ENCODE results near the gene OMA1. TPM values are rescaled to one million over a fixed set of nuclear protein-coding genes. Genes with fewer than 3 reads are reported as not detected.

OMA1 gene
- total and polyA plus RNA-seq, 2 donors from 2014 or later = 24.8 to 42.6 TPM

DNA sequence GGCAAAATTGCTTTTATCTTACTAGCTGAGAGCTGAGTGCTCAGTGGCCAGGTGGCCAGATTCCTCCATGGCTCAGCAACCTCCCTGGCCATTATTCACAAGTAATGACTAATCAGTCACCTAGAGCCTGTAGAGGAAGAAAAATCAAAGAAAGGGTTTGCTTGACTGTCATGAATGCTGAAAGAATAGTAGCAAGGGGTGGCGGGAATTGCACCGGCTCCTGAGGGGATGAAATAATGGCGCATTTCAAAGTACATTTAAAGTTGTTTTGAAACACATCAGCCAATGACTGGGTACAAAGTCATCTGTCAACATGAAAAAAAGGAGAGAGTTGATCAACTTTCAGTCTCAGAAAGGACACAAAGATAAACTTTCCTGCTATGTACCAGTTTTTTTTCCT lies 99.5 kb downstream of the OMA1 start:
- Histone ChIP-seq H3K9me3 (ENCODE audit: control insufficient read depth in 2 of 3, insufficient read depth in 1 of 3, low read length in 3 of 3) (no peaks in the 10 kb centered on the region), H3K4me1 (ENCODE audit: control insufficient read depth in 2 of 3, insufficient read depth in 2 of 3, low read depth in 1 of 3, low read length in 3 of 3) (peaks cover 0 to 20% (median under 1%) of the 10 kb centered on the region in 3 donors), H3K27me3 (ENCODE audit: control insufficient read depth, insufficient read depth, low read length) (no peaks in the 10 kb centered on the region), H3K9ac (ENCODE audit: low read length in 3 of 3) (no peak overlapping the region), H3K36me3 (ENCODE audit: control insufficient read depth in 2 of 3, insufficient read depth in 3 of 3, low read length in 3 of 3) (no peaks in the 10 kb centered on the region), H3K4me3 (ENCODE audit: low read length in 3 of 3) (no peak overlapping the region), H3K27ac (ENCODE audit: low read depth in 2 of 2, low read length in 2 of 2) (peak overlapping the region; percentile 30 to 37)
- TF ChIP-seq, protein P1, sequence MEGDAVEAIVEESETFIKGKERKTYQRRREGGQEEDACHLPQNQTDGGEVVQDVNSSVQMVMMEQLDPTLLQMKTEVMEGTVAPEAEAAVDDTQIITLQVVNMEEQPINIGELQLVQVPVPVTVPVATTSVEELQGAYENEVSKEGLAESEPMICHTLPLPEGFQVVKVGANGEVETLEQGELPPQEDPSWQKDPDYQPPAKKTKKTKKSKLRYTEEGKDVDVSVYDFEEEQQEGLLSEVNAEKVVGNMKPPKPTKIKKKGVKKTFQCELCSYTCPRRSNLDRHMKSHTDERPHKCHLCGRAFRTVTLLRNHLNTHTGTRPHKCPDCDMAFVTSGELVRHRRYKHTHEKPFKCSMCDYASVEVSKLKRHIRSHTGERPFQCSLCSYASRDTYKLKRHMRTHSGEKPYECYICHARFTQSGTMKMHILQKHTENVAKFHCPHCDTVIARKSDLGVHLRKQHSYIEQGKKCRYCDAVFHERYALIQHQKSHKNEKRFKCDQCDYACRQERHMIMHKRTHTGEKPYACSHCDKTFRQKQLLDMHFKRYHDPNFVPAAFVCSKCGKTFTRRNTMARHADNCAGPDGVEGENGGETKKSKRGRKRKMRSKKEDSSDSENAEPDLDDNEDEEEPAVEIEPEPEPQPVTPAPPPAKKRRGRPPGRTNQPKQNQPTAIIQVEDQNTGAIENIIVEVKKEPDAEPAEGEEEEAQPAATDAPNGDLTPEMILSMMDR (IDR thresholded peaks at IDR 0.05; ENCODE audit: borderline replicate concordance, extremely low read depth, insufficient read depth) = no peak
- no peak for FAIRE-seq
- intact Hi-C loops (cut with DNase I) = no loop called here
- DNase-seq = peak in 1 of 5 donors; percentile 45

DNA sequence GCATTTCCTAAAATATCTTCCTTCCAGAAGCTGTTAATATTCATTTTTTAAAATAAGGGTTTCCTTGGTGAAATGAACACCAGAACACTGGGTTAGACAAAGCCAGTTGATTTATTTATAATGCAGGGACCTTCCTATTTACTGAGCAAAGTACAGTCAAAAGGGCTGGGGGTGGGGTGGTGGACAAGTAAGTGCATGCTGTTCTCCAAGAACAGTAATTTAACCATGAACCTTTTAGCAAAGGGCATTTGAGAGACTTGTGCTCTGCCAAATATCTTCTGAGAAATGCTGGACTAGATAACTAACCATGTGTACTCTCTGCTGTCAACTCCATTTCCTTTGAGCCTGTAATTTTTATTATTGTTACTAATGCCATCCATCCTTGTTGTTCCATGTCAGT lies 100.2 kb downstream of the OMA1 start:
- Histone ChIP-seq H3K27ac (ENCODE audit: low read depth in 2 of 2, low read length in 2 of 2) (peak overlapping the region; percentile 30 to 37), H3K4me3 (ENCODE audit: low read length in 3 of 3) (no peak overlapping the region), H3K4me1 (ENCODE audit: control insufficient read depth in 2 of 3, insufficient read depth in 2 of 3, low read depth in 1 of 3, low read length in 3 of 3) (peaks cover 0 to 22% (median 2%) of the 10 kb centered on the region in 3 donors), H3K36me3 (ENCODE audit: control insufficient read depth in 2 of 3, insufficient read depth in 3 of 3, low read length in 3 of 3) (no peaks in the 10 kb centered on the region), H3K9ac (ENCODE audit: low read length in 3 of 3) (no peak overlapping the region), H3K27me3 (ENCODE audit: control insufficient read depth, insufficient read depth, low read length) (no peaks in the 10 kb centered on the region), H3K9me3 (ENCODE audit: control insufficient read depth in 2 of 3, insufficient read depth in 1 of 3, low read length in 3 of 3) (no peaks in the 10 kb centered on the region)
- intact Hi-C loops (cut with DNase I) = no loop called here
- DNase-seq = no peak
- no peak for FAIRE-seq
- TF ChIP-seq, protein P1 (IDR thresholded peaks at IDR 0.05; ENCODE audit: borderline replicate concordance, extremely low read depth, insufficient read depth) = no peak

DNA sequence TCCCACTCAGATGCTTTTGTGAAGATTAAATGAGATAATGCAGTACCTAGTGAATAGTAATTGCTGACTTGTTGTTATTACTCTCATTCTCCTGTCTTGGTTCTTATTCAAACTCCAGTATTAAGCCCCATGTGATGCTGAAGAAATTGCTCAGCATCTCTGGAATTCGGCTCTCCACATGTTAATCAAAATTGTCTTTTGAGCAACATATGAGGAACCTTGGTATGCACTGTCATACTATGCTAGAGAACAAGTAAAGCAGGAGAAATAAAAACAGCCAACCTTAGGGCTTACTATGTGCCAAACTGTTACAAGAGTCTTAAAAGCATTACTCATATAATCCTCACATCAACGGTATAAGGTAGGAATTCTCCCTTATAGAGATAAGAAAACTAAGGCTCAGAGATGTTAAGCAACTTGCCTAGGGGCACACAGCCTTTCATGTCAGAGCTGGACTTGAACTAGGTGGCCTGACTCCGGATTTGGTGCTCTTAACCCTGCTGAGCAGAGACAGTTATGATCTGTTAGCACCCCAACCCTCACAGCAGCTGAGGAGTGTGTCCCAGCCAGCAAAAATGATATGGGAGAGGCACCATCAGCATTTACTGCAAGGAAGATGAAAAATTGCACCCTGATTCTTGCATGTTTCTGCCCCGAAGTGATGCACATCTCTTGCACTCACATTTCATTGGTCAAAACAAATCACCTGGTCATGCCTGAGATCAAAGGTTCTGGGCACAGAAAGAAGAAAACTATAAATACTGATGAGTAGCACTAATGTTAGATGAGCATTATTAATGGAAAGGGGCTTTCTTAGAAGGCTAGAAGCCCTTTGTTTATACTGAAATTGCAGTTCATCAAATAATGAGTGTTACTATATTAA lies 102.3 kb downstream of the OMA1 start:
- H3K27me3 ChIP-seq (ENCODE audit: control insufficient read depth, insufficient read depth, low read length) = no peaks in the 10 kb centered on the region

More for the DNA sequence above, 102.3 kb downstream of the OMA1 start:
- Histone ChIP-seq H3K4me3 (ENCODE audit: low read length in 3 of 3) (no peak overlapping the region), H3K9ac (ENCODE audit: low read length in 3 of 3) (no peak overlapping the region), H3K9me3 (ENCODE audit: control insufficient read depth in 2 of 3, insufficient read depth in 1 of 3, low read length in 3 of 3) (no peaks in the 10 kb centered on the region), H3K27ac (ENCODE audit: low read depth in 2 of 2, low read length in 2 of 2) (no peak overlapping the region), H3K4me1 (ENCODE audit: control insufficient read depth in 2 of 3, insufficient read depth in 2 of 3, low read depth in 1 of 3, low read length in 3 of 3) (peaks cover 0 to 25% (median 2%) of the 10 kb centered on the region in 3 donors), H3K36me3 (ENCODE audit: control insufficient read depth in 2 of 3, insufficient read depth in 3 of 3, low read length in 3 of 3) (no peaks in the 10 kb centered on the region)
- FAIRE-seq (no peak), DNase-seq (no peak)
- TF ChIP-seq, protein P1 (IDR thresholded peaks at IDR 0.05; ENCODE audit: borderline replicate concordance, extremely low read depth, insufficient read depth) = no peak
- intact Hi-C loops (cut with DNase I) = no loop called here

Measured in kidney (tissue), 14 donors.